Activated CD4-positive, alpha-beta T cell treated with anti-CD3 and anti-CD28 coated beads for 36 hours (primary cell): ENCODE data around the gene CFAP46. TPM values are rescaled to one million over a fixed set of nuclear protein-coding genes. Genes with fewer than 3 reads are reported as not detected.
"Not testable (repeated sequence)": the region's sequence is repeated elsewhere in the genome, so short reads cannot be mapped to it uniquely, and the experiment has no call there.

ENCODE experiments used
- ATAC-seq: fragments of 200-7000 bp; cut with Tn5 transposase; one replicate; pipeline ENCODE4 v1.10.0; 2021; ENCODE audit warnings: mild to moderate bottlenecking, moderate library complexity
- CTCF ChIA-PET: fragments of 350-600 bp; sonication (Branson Sonifier 250); formaldehyde crosslinking; loops from one replicate; lab custom pipeline; 2021; ENCODE audit warnings: antibody characterized with exemption; lab: Charles Lee
- POLR2A ChIA-PET: fragments of 350-600 bp; sonication (Branson Sonifier 250); formaldehyde crosslinking; loops from one replicate; lab custom pipeline; 2021; ENCODE audit warnings: antibody characterized with exemption, inconsistent platforms; lab: Charles Lee
- DNase-seq: peaks from one replicate; pipeline ENCODE4 v3.0.0-alpha.2; 2020
- H3K27ac Mint-ChIP-seq: one replicate; pipeline ENCODE4 v1.8.0; 2021; ENCODE audit warnings: mixed read lengths
- H3K27me3 Mint-ChIP-seq: one replicate; pipeline ENCODE4 v1.8.0; 2021; ENCODE audit warnings: mixed read lengths
- H3K36me3 Mint-ChIP-seq: one replicate; pipeline ENCODE4 v1.8.0; 2021; ENCODE audit warnings: low read depth, mixed read lengths
- H3K4me1 Mint-ChIP-seq: one replicate; pipeline ENCODE4 v1.8.0; 2021; ENCODE audit warnings: mixed read lengths
- H3K4me3 Mint-ChIP-seq: one replicate; pipeline ENCODE4 v1.8.0; 2021; ENCODE audit warnings: mild to moderate bottlenecking, moderate library complexity, mixed read lengths
- H3K9me3 Mint-ChIP-seq: one replicate; pipeline ENCODE4 v1.8.0; 2021; ENCODE audit warnings: low read depth, mixed read lengths
- intact Hi-C, 2 experiments: fragments of 100-400 bp; cut with DNase I in 1 of 2; cut with micrococcal nuclease in 1 of 2; formaldehyde crosslinking; loops; one replicate each; pipeline versions ENCODE4 v1.14.2 to v1.15.1; 2022 to 2024; cut with DNase I, micrococcal nuclease
- total RNA-seq, 2 experiments: library from RNA; stranded (reverse); gene quantifications; one replicate each; pipeline ENCODE4 v1.2.3, GENCODE V29; 2021

CFAP46 gene
- total RNA-seq, 2 experiments from 2014 or later, result 0.16 to 0.21 TPM

GRCh38 chr10:132772816-132773215, 169.6 kb downstream of the CFAP46 start:
- H3K4me1 Mint-ChIP-seq, DNase-seq, CTCF ChIA-PET, H3K4me3 Mint-ChIP-seq, POLR2A ChIA-PET, ATAC-seq, H3K27me3 Mint-ChIP-seq, H3K9me3 Mint-ChIP-seq, H3K27ac Mint-ChIP-seq, intact Hi-C loops: not testable (repeated sequence)
- peaks cover 12% of the 10 kb centered on the region for H3K36me3 Mint-ChIP-seq

- ATAC-seq, result no peak
- H3K4me1 Mint-ChIP-seq, result no peaks in the 10 kb centered on the region
- no peak for DNase-seq
- CTCF ChIA-PET, result interaction anchor here (1.0 kb wide), 1 partner anchor 496 kb away, joined by 3 read pairs; no protein-coding TSS in a partner anchor
- no peak overlapping the region for H3K4me3 Mint-ChIP-seq
- no peak overlapping the region for H3K27ac Mint-ChIP-seq
- intact Hi-C loops, result no loop called here
- peaks cover 14% of the 10 kb centered on the region for H3K36me3 Mint-ChIP-seq
- H3K9me3 Mint-ChIP-seq, result no peaks in the 10 kb centered on the region
- H3K27me3 Mint-ChIP-seq, result no peaks in the 10 kb centered on the region
- POLR2A ChIA-PET, result no interaction called here
Measured at GRCh38 chr10:132770061-132771021, 172.0 kb downstream of the CFAP46 start.

- peaks cover 16% of the 10 kb centered on the region for H3K36me3 Mint-ChIP-seq
- H3K27ac Mint-ChIP-seq, result no peak overlapping the region
- CTCF ChIA-PET, result no interaction called here
- POLR2A ChIA-PET, result no interaction called here
- no peaks in the 10 kb centered on the region for H3K9me3 Mint-ChIP-seq
- no peak overlapping the region for H3K4me3 Mint-ChIP-seq
- intact Hi-C loops, result no loop called here
- no peaks in the 10 kb centered on the region for H3K4me1 Mint-ChIP-seq
- no peak for DNase-seq
- no peaks in the 10 kb centered on the region for H3K27me3 Mint-ChIP-seq
- ATAC-seq, result no peak
Measured at GRCh38 chr10:132768346-132769248, 173.8 kb downstream of the CFAP46 start.

- H3K27me3 Mint-ChIP-seq, result no peaks in the 10 kb centered on the region
- DNase-seq (no peak), ATAC-seq (no peak)
- no peak overlapping the region for H3K4me3 Mint-ChIP-seq
- H3K36me3 Mint-ChIP-seq, result peaks cover 12% of the 10 kb centered on the region
- H3K9me3 Mint-ChIP-seq, result no peaks in the 10 kb centered on the region
- ChIA-PET CTCF (no interaction called here), POLR2A (no interaction called here)
- peaks cover 10% of the 10 kb centered on the region for H3K4me1 Mint-ChIP-seq
- intact Hi-C loops, result no loop called here
- H3K27ac Mint-ChIP-seq, result no peak overlapping the region
Measured at GRCh38 chr10:132766291-132766690, 176.1 kb downstream of the CFAP46 start.

GRCh38 chr10:132765435-132765834, 176.9 kb downstream of the CFAP46 start:
- Mint-ChIP-seq H3K4me1 (peaks cover 13% of the 10 kb centered on the region), H3K27ac (no peak overlapping the region), H3K27me3 (no peaks in the 10 kb centered on the region), H3K9me3 (no peaks in the 10 kb centered on the region), H3K36me3 (peaks cover 9% of the 10 kb centered on the region), H3K4me3 (no peak overlapping the region)
- no peak for DNase-seq
- intact Hi-C loops, result no loop called here
- POLR2A ChIA-PET, result no interaction called here
- no peak for ATAC-seq
- CTCF ChIA-PET, result no interaction called here

- H3K9me3 Mint-ChIP-seq, result no peaks in the 10 kb centered on the region
- intact Hi-C loops, result no loop called here
- H3K27ac Mint-ChIP-seq, result no peak overlapping the region
- DNase-seq (no peak), ATAC-seq (no peak)
- no peak overlapping the region for H3K4me3 Mint-ChIP-seq
- H3K27me3 Mint-ChIP-seq, result no peaks in the 10 kb centered on the region
- ChIA-PET POLR2A (no interaction called here), CTCF (no interaction called here)
- H3K36me3 Mint-ChIP-seq, result peaks cover 8% of the 10 kb centered on the region
- H3K4me1 Mint-ChIP-seq, result peaks cover 13% of the 10 kb centered on the region
Measured at GRCh38 chr10:132764108-132764507, 178.3 kb downstream of the CFAP46 start.

GRCh38 chr10:132763545-132763944, 178.8 kb downstream of the CFAP46 start:
- Mint-ChIP-seq H3K4me3 (no peak overlapping the region), H3K4me1 (peaks cover 13% of the 10 kb centered on the region), H3K27ac (no peak overlapping the region), H3K9me3 (no peaks in the 10 kb centered on the region), H3K27me3 (no peaks in the 10 kb centered on the region), H3K36me3 (peaks cover 6% of the 10 kb centered on the region)
- ATAC-seq (no peak), DNase-seq (no peak)
- CTCF ChIA-PET, result no interaction called here
- POLR2A ChIA-PET, result no interaction called here
- intact Hi-C loops, result no loop called here

GRCh38 chr10:132762267-132762666, 180.1 kb downstream of the CFAP46 start:
- peak; percentile 45 for DNase-seq
- H3K4me1 Mint-ChIP-seq, result peaks cover 13% of the 10 kb centered on the region
- CTCF ChIA-PET, result no interaction called here
- H3K27ac Mint-ChIP-seq, result no peak overlapping the region
- no peak for ATAC-seq
- POLR2A ChIA-PET, result no interaction called here
- H3K27me3 Mint-ChIP-seq, result no peaks in the 10 kb centered on the region
- peaks cover 7% of the 10 kb centered on the region for H3K36me3 Mint-ChIP-seq
- intact Hi-C loops, result no loop called here
- no peak overlapping the region for H3K4me3 Mint-ChIP-seq
- no peaks in the 10 kb centered on the region for H3K9me3 Mint-ChIP-seq

GRCh38 chr10:132761395-132762060, 180.8 kb downstream of the CFAP46 start:
- Mint-ChIP-seq H3K4me1 (peaks cover 13% of the 10 kb centered on the region), H3K4me3 (no peak overlapping the region), H3K27ac (no peak overlapping the region), H3K9me3 (no peaks in the 10 kb centered on the region), H3K27me3 (no peaks in the 10 kb centered on the region), H3K36me3 (peaks cover 7% of the 10 kb centered on the region)
- DNase-seq (no peak), ATAC-seq (no peak)
- ChIA-PET POLR2A (no interaction called here), CTCF (no interaction called here)
- intact Hi-C loops, result no loop called here

GRCh38 chr10:132758865-132759264, 183.5 kb downstream of the CFAP46 start:
- H3K4me3 Mint-ChIP-seq, result no peak overlapping the region
- intact Hi-C loops, result no loop called here

More at GRCh38 chr10:132758865-132759264, 183.5 kb downstream of the CFAP46 start:
- ATAC-seq (no peak), DNase-seq (no peak)
- H3K4me1 Mint-ChIP-seq, result peaks cover 13% of the 10 kb centered on the region
- no peaks in the 10 kb centered on the region for H3K27me3 Mint-ChIP-seq
- ChIA-PET POLR2A (no interaction called here), CTCF (no interaction called here)
- H3K27ac Mint-ChIP-seq, result no peak overlapping the region
- H3K9me3 Mint-ChIP-seq, result peaks cover 7% of the 10 kb centered on the region
- peaks cover 18% of the 10 kb centered on the region for H3K36me3 Mint-ChIP-seq
